Thyroid gland (tissue), 4 donors: ENCODE data around the gene LCE6A.

Experiments
- CTCF ChIP-seq, 6 experiments: fragments of 200-600 bp in 3 of 6; fragments of 450-650 bp in 3 of 6; sonication (generic) in 3 of 6; IDR thresholded peaks; one replicate each; pipeline ENCODE4 v1.5.1; 2016 to 2019; ENCODE audit warnings: antibody characterized with exemption in 6 of 6, mild to moderate bottlenecking in 2 of 6, inconsistent platforms in 1 of 6, moderate library complexity in 1 of 6
- POLR2A ChIP-seq, 2 donors: fragments of 450-650 bp; IDR thresholded peaks; one replicate each; pipeline ENCODE4 v1.6.1; 2017; ENCODE audit warnings: antibody characterized with exemption in 2 of 2, mild to moderate bottlenecking in 2 of 2, moderate library complexity in 1 of 2

GRCh38 chr1:152827173-152827572 lies 15.5 kb upstream of the LCE6A start, which contains the start of gene LCE1A:
- TF ChIP-seq CTCF (IDR thresholded peaks at IDR 0.05) (no peak), POLR2A (IDR thresholded peaks at IDR 0.05) (no peak)
